PFSK-1 (cell line): ENCODE measurements around the gene GLS.

ENCODE experiments used
- FOXP2 ChIP-seq: optimal IDR thresholded peaks from 2 replicates; pipeline ENCODE3; 2011; ENCODE audit warnings: borderline replicate concordance, control low read depth, inconsistent platforms; ENCODE audit not compliant: insufficient read depth; ENCODE audit errors: extremely low read length, extremely low read depth
- POLR2AphosphoS5 ChIP-seq: IDR thresholded peaks from 2 replicates; pipeline ENCODE4 v1.6.1; 2012; ENCODE audit warnings: low read depth, mild to moderate bottlenecking, control low read depth, low read length, moderate library complexity
- SIN3A ChIP-seq: IDR thresholded peaks from 2 replicates; pipeline ENCODE4 v1.6.1; 2012; ENCODE audit warnings: mild to moderate bottlenecking, low read length, moderate library complexity, borderline replicate concordance; ENCODE audit not compliant: insufficient read depth
- TAF1 ChIP-seq: IDR thresholded peaks from 2 replicates; pipeline ENCODE4 v1.6.1; 2012; ENCODE audit warnings: low read length, control low read depth, borderline replicate concordance; ENCODE audit not compliant: insufficient read depth
- TF ChIP-seq, protein P1 (sequence below), 2 experiments: IDR thresholded peaks; 2 replicates each; pipeline versions ENCODE4 v1.6.1 to v1.8.0; 2011 to 2012; ENCODE audit warnings: low read depth in 2 of 2, low read length in 2 of 2, control low read depth in 1 of 2, inconsistent platforms in 1 of 2, mild to moderate bottlenecking in 1 of 2, moderate library complexity in 1 of 2; ENCODE audit not compliant: insufficient read depth in 1 of 2

Gene GLS

DNA sequence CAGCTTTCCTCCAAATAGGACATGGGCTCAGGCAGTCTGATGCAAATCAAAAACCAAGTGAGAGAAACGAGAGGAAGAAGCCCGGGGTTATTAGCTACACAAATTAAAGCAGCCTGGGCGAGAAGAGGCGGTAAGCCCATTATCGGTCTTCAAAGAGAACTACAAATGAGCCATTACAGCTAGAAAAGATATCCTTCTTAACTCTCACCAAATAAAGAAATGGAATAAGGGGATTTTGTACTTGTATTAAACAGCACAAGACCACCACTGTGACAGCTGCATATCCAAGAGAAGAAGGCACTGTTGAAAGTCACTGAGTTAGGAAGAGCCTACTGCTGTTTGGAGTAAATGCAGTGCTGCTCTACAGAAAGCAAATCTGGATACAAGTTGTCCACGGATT lies 100.7 kb downstream of the GLS start:
- TF ChIP-seq FOXP2 (no peak), SIN3A (no peak), POLR2AphosphoS5 (no peak), TAF1 (no peak)
- TF ChIP-seq, protein P1, sequence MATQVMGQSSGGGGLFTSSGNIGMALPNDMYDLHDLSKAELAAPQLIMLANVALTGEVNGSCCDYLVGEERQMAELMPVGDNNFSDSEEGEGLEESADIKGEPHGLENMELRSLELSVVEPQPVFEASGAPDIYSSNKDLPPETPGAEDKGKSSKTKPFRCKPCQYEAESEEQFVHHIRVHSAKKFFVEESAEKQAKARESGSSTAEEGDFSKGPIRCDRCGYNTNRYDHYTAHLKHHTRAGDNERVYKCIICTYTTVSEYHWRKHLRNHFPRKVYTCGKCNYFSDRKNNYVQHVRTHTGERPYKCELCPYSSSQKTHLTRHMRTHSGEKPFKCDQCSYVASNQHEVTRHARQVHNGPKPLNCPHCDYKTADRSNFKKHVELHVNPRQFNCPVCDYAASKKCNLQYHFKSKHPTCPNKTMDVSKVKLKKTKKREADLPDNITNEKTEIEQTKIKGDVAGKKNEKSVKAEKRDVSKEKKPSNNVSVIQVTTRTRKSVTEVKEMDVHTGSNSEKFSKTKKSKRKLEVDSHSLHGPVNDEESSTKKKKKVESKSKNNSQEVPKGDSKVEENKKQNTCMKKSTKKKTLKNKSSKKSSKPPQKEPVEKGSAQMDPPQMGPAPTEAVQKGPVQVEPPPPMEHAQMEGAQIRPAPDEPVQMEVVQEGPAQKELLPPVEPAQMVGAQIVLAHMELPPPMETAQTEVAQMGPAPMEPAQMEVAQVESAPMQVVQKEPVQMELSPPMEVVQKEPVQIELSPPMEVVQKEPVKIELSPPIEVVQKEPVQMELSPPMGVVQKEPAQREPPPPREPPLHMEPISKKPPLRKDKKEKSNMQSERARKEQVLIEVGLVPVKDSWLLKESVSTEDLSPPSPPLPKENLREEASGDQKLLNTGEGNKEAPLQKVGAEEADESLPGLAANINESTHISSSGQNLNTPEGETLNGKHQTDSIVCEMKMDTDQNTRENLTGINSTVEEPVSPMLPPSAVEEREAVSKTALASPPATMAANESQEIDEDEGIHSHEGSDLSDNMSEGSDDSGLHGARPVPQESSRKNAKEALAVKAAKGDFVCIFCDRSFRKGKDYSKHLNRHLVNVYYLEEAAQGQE (IDR thresholded peaks at IDR 0.05; ENCODE audit: insufficient read depth in 1 of 2, low read depth in 2 of 2, low read length in 2 of 2) = no peak

DNA sequence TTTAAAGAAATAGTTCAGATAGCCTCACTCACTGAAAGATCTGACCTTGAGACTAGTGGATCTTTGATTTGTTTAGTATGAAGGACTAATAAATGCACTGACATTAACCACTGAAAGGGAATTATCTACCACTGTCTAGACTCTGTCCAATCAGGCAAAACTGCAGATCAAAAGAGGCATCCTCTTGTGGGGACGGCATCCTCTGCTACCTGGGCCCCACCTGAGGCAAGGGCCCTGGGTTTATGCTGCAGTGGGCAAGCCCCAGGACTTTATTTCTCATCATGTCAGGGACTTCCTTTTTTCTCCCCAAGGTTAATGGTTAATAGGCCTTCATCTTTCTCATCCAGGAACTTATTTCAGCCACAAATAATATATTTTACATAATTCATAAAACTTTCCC lies 101.1 kb downstream of the GLS start:
- no peak for TF ChIP-seq POLR2AphosphoS5

DNA sequence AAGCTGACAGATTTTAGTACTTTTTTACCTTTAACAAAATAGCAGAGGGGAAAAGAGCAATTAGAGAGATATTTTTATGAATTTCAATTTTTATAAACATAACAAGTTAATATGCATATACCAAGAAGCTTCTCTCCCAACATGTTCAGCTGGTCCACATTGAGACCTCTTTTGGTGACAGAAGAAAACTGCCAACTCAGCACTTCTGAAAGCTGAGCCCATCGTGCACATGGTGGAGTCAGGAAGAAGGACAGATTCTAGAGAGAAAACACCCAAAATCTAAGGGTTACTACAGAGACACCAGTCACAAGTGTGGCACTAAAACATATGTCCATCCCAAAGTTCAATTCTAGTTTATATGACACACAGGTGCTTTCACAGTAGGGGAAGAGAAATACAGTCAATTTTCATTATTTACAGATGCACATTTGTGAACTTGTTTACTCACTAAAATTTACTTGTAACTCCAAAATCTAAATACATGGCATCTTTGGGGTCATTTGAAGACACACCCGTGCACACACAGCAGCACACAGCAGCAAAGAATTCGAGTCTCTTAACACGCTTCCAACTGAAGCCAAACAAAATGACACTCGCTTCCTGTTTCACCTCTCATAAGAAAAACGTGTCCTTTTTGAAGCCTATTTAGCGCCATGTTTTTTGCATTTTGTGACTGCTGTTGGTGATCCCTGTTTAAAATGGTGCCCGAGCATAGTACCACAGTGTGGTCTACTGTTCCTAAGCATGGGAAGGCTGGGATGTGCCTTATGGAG lies 101.8 kb downstream of the GLS start:
- TF ChIP-seq FOXP2 = no peak
- no peak for TF ChIP-seq POLR2AphosphoS5
- TF ChIP-seq, protein P1 (IDR thresholded peaks at IDR 0.05; ENCODE audit: insufficient read depth in 1 of 2, low read depth in 2 of 2, low read length in 2 of 2) = no peak
- no peak for TF ChIP-seq TAF1
- no peak for TF ChIP-seq SIN3A

DNA sequence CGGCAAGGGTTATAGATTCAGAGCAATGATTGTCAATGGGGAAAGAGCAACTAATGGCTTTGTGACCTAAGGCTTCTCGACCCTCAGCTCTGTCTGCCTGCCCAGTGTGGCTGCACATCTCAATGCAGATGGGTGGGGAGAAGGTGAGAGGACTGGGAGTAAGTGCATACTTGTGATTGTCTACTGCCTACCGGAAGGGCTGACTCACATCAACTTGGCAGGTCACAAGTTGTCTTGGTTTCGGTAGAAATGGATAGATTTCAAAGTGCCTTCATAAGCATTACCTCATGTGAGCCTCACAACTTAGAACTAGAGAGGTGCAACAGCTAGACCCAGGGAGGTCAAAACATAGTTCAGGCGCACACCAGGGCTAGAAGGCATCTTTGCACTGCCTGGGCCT lies 104.0 kb downstream of the GLS start:
- TF ChIP-seq TAF1 (no peak), FOXP2 (no peak), POLR2AphosphoS5 (no peak), SIN3A (no peak)
- TF ChIP-seq, protein P1 (IDR thresholded peaks at IDR 0.05; ENCODE audit: insufficient read depth in 1 of 2, low read depth in 2 of 2, low read length in 2 of 2) = no peak

DNA sequence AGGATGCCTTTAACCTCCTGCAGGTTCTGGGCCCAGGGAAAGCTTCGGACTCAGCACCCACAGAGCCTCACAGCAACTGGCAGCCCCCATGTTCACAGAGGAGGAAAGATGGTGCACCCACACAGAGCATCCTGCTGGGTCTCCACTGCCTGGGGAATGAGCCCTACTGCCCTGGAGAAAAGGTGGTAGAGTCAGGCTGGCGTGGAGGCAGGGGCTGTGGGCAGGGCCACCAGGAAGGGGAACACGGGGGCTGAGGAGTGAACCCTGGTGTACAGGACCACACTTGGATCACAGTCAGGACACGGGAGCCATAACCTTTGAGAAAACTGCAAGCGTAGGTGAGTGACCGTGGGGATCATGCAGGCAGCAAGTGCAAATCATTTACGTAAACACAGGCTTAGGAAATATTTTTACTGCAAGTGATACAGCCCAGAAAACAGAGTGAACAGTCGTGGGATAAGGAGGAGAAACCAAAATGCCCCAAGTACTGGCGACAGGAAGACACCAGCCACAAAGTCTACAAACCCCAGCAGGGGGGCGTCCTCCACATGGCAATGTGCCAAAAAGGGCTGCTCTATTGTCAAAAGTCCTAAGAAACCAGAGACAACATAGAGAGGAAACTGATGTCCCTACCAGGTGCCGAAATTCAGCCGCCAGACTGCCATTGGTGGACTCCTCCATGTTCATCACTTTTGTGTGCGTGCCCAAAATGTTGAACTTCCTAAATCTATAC lies 105.8 kb downstream of the GLS start:
- TF ChIP-seq, protein P1 (IDR thresholded peaks at IDR 0.05; ENCODE audit: insufficient read depth in 1 of 2, low read depth in 2 of 2, low read length in 2 of 2) = no peak
- TF ChIP-seq SIN3A = no peak
- no peak for TF ChIP-seq TAF1
- TF ChIP-seq FOXP2 = no peak
- TF ChIP-seq POLR2AphosphoS5 = no peak
